CD4-positive, alpha-beta T cell (primary cell): ENCODE measurements around the gene BRD3OS. TPM values are rescaled to one million over a fixed set of nuclear protein-coding genes. Genes with fewer than 3 reads are reported as not detected.

Source experiments
- ATAC-seq: fragments of 200-7000 bp; cut with Tn5 transposase; one replicate; pipeline ENCODE4 v1.10.0; 2022; ENCODE audit warnings: mild to moderate bottlenecking; ENCODE audit not compliant: poor library complexity
- CTCF ChIA-PET: fragments of 350-600 bp; sonication (Branson Sonifier 250); formaldehyde crosslinking; loops from one replicate; lab custom pipeline; 2021; ENCODE audit warnings: antibody characterized with exemption, inconsistent platforms; lab: Charles Lee
- POLR2A ChIA-PET: fragments of 350-600 bp; sonication (Branson Sonifier 250); formaldehyde crosslinking; loops from one replicate; lab custom pipeline; 2021; ENCODE audit warnings: antibody characterized with exemption, inconsistent platforms; lab: Charles Lee
- DNase-seq, 14 experiments: peaks; one replicate each; pipeline ENCODE4 v3.0.0-alpha.2; 2013 to 2020; ENCODE audit warnings: mixed read lengths in 2 of 14
- H3K27ac ChIP-seq, 2 donors: one replicate each; pipeline versions ENCODE4 v1.5.1 to v1.7.0; 2013; ENCODE audit warnings: low read length in 2 of 2, low read depth in 1 of 2, mild to moderate bottlenecking in 1 of 2
- H3K27me3 ChIP-seq, 2 experiments: 1 replicate in 1 of 2; 2 replicates in 1 of 2; pipeline versions ENCODE4 v1.6.1 to v1.7.0; 2013; ENCODE audit warnings: low read length in 2 of 2, control low read depth in 1 of 2, mild to moderate bottlenecking in 1 of 2, moderate library complexity in 1 of 2; ENCODE audit not compliant: insufficient read depth in 2 of 2, control insufficient read depth in 1 of 2
- H3K36me3 ChIP-seq: one replicate; pipeline ENCODE4 v1.6.1; 2013; ENCODE audit warnings: low read length, control low read depth; ENCODE audit not compliant: insufficient read depth
- H3K4me1 ChIP-seq: one replicate; pipeline ENCODE4 v1.6.1; 2013; ENCODE audit warnings: low read length, control low read depth; ENCODE audit not compliant: insufficient read depth
- H3K4me3 ChIP-seq: one replicate; pipeline ENCODE4 v1.5.1; 2013; ENCODE audit warnings: mild to moderate bottlenecking, low read length, moderate library complexity
- H3K9me3 ChIP-seq, 2 experiments: 1 replicate in 1 of 2; 2 replicates in 1 of 2; pipeline versions ENCODE4 v1.6.1 to v1.7.0; 2013; ENCODE audit warnings: low read length in 2 of 2, mild to moderate bottlenecking in 2 of 2, control low read depth in 1 of 2, moderate library complexity in 1 of 2; ENCODE audit not compliant: control insufficient read depth in 1 of 2, insufficient read depth in 1 of 2
- H3K27ac Mint-ChIP-seq: one replicate; pipeline ENCODE4 v1.8.0; 2020; ENCODE audit warnings: mixed read lengths
- H3K27me3 Mint-ChIP-seq: one replicate; pipeline ENCODE4 v1.8.0; 2021; ENCODE audit warnings: mixed read lengths
- H3K36me3 Mint-ChIP-seq: one replicate; pipeline ENCODE4 v1.8.0; 2021; ENCODE audit warnings: low read depth, mixed read lengths
- H3K4me1 Mint-ChIP-seq: one replicate; pipeline ENCODE4 v1.8.0; 2021; ENCODE audit warnings: low read depth, mixed read lengths
- H3K4me3 Mint-ChIP-seq: one replicate; pipeline ENCODE4 v1.8.0; 2020; ENCODE audit warnings: mild to moderate bottlenecking, mixed read lengths
- H3K9me3 Mint-ChIP-seq: one replicate; pipeline ENCODE4 v1.8.0; 2020; ENCODE audit warnings: mixed read lengths
- intact Hi-C, 2 experiments: fragments of 100-400 bp; cut with DNase I in 1 of 2; cut with micrococcal nuclease in 1 of 2; formaldehyde crosslinking; loops; one replicate each; pipeline versions ENCODE4 v1.15.1 to v1.9.0; 2023 to 2025; cut with DNase I, micrococcal nuclease
- total RNA-seq, 174 experiments: library from RNA in 2 of 174; stranded (reverse) in 2 of 174; gene quantifications; one replicate each; pipeline ENCODE4 v1.2.3 and lab custom pipeline; 2021 to 2026
- TF ChIP-seq, protein P1 (sequence below): fragments of 200-600 bp; IDR thresholded peaks from one replicate; pipeline ENCODE4 v1.8.0; 2022; ENCODE audit warnings: antibody characterized with exemption, mild to moderate bottlenecking

BRD3OS gene
- total RNA-seq, 2 experiments from 2014 or later = 4.0 to 4.9 TPM

GRCh38 chr9:134029248-134030226, 4.3 kb downstream of the BRD3OS start:
- H3K27ac Mint-ChIP-seq = no peak overlapping the region
- POLR2A ChIA-PET = no interaction called here
- intact Hi-C loops = loop anchor here in 1 of 2 experiments (5.0 to 10.0 kb wide), 4 partner anchors 298 to 675 kb away; partner anchors contain the start of genes RXRA, SURF1 and SURF2

GRCh38 chr9:134030821-134031470, 5.7 kb downstream of the BRD3OS start:
- peaks cover 43% of the 10 kb centered on the region for H3K36me3 ChIP-seq
- H3K9me3 ChIP-seq = no peaks in the 10 kb centered on the region
- peaks cover 6% of the 10 kb centered on the region for H3K4me1 ChIP-seq
- Mint-ChIP-seq H3K27me3 (no peaks in the 10 kb centered on the region), H3K4me1 (no peaks in the 10 kb centered on the region), H3K27ac (no peak overlapping the region), H3K36me3 (peaks cover 40% of the 10 kb centered on the region), H3K9me3 (no peaks in the 10 kb centered on the region), H3K4me3 (no peak overlapping the region)
- TF ChIP-seq, protein P1, sequence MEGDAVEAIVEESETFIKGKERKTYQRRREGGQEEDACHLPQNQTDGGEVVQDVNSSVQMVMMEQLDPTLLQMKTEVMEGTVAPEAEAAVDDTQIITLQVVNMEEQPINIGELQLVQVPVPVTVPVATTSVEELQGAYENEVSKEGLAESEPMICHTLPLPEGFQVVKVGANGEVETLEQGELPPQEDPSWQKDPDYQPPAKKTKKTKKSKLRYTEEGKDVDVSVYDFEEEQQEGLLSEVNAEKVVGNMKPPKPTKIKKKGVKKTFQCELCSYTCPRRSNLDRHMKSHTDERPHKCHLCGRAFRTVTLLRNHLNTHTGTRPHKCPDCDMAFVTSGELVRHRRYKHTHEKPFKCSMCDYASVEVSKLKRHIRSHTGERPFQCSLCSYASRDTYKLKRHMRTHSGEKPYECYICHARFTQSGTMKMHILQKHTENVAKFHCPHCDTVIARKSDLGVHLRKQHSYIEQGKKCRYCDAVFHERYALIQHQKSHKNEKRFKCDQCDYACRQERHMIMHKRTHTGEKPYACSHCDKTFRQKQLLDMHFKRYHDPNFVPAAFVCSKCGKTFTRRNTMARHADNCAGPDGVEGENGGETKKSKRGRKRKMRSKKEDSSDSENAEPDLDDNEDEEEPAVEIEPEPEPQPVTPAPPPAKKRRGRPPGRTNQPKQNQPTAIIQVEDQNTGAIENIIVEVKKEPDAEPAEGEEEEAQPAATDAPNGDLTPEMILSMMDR = no peak
- POLR2A ChIA-PET = no interaction called here
- peak in 1 of 14 experiments; percentile 12 for DNase-seq
- CTCF ChIA-PET = no interaction called here
- ATAC-seq = no peak
- intact Hi-C loops = no loop called here
- H3K4me3 ChIP-seq = no peak overlapping the region
- no peaks in the 10 kb centered on the region for H3K27me3 ChIP-seq
- no peak overlapping the region for H3K27ac ChIP-seq

More at GRCh38 chr9:134029248-134030226, 4.3 kb downstream of the BRD3OS start:
- Mint-ChIP-seq H3K36me3 (peaks cover 27% of the 10 kb centered on the region), H3K9me3 (no peaks in the 10 kb centered on the region), H3K27me3 (no peaks in the 10 kb centered on the region), H3K4me1 (no peaks in the 10 kb centered on the region), H3K4me3 (no peak overlapping the region)
- H3K4me1 ChIP-seq = peaks cover 13% of the 10 kb centered on the region
- ATAC-seq = no peak
- no peaks in the 10 kb centered on the region for H3K9me3 ChIP-seq
- DNase-seq = peak in 1 of 14 experiments; percentile 26
- no peaks in the 10 kb centered on the region for H3K27me3 ChIP-seq
- TF ChIP-seq, protein P1 = no peak
- peaks cover 30% of the 10 kb centered on the region for H3K36me3 ChIP-seq
- H3K27ac ChIP-seq = no peak overlapping the region
- CTCF ChIA-PET = no interaction called here
- no peak overlapping the region for H3K4me3 ChIP-seq

GRCh38 chr9:134031783-134032182, 6.5 kb downstream of the BRD3OS start:
- Histone ChIP-seq H3K4me3 (no peak overlapping the region), H3K27me3 (no peaks in the 10 kb centered on the region), H3K27ac (no peak overlapping the region), H3K36me3 (peaks cover 49% of the 10 kb centered on the region), H3K9me3 (no peaks in the 10 kb centered on the region), H3K4me1 (no peaks in the 10 kb centered on the region)
- no peak overlapping the region for H3K27ac Mint-ChIP-seq
- no peaks in the 10 kb centered on the region for H3K4me1 Mint-ChIP-seq
- ChIA-PET POLR2A (no interaction called here), CTCF (no interaction called here)
- H3K9me3 Mint-ChIP-seq = no peaks in the 10 kb centered on the region
- peaks cover 49% of the 10 kb centered on the region for H3K36me3 Mint-ChIP-seq
- H3K27me3 Mint-ChIP-seq = no peaks in the 10 kb centered on the region
- intact Hi-C loops = no loop called here
- H3K4me3 Mint-ChIP-seq = no peak overlapping the region
- ATAC-seq = no peak
- TF ChIP-seq, protein P1 = no peak
- peak in 1 of 14 experiments; percentile 11 for DNase-seq
